NCI-H510A treated with DMSO at 0.1 percent for 48 hours (cell line): Measurements from ENCODE around the gene HMG20A.

Source experiments
- DNase-seq: peaks from one replicate; lab custom pipeline; 2025; lab: John Stamatoyannopoulos, UW

Gene HMG20A

DNA sequence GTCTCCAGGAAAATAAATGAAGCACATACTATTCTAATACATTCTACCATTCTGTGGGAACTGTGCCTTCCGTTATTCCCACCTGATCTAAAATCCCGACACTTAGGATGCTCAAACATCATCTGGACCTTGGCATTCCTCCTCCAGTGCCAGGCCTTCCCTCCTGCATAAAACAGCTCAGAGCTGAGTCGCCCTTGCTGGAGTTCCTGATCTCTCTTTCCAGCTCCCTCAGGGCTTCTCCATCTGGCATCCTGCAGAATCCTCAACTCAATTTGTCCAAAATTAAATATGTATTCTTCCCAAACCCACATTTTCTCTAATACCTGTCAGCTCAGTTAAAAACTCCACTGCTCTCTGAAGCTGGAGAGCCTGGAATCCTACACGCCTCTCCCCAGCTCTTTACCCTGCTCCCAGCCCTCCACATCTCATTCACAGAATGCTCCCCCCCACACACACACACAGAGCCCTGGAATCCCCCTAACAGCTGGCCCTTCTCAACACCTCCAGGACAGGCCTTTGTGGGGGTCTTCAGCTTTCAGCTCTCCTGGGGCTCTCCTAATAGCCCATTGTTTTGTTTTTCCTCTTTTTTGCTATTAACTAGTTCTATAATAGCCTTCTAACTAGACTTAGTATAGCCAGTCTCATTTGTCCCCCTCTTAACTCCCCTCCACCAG lies 78.5 kb downstream of the HMG20A start:
- DNase-seq: no peak

DNA sequence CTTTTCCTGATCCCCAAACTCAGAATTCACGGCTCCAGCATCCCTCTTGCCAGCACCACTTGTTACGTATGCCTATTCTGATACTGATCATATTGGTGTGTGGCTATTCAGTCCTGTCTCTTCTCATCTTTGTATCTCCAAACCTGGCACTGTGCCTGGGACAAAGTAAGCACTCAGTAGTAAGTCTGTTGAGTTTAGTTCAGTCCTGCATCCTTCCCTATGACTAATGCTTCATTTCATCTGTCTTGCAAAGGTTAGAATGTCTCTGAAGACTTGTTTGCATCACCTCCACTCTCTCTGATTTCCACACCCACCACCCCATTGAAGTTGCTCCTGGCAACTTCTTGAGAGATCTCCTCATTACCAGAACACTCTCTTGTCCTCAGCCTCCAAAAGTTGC lies 80.3 kb downstream of the HMG20A start:
- no peak for DNase-seq

DNA sequence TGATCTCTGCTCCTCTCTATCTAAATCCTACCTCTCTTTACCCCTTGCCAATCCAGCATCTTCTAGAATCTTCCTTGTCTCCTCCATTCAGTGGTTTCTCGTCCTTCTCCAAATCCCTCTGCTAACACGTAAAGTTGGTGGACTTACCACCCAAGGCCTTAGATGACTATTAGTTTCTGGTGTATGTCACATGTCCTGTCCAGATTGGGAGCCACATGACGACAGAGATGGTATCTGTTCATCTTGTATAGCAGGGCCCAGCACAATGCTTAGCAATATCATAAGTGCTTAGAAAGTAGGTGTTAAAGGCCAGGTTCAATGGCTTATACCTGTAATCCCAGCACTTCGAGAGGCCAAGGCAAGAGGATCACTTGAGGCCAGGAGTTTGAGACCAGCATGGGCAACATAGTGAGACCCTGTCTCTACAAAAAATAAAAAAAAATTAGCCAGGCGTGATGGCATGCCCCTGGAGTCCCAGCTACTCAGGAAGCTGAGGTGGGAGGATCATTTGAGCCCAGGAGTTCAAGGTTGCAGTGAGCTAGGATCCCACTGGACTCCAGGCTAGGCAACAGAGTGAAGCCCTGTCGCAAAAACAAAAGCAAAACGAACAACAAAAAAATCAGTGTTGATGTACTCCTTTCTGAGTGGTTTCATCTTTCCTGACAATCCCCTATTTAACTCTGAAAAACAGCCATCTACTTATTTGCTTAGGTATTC lies 81.8 kb downstream of the HMG20A start:
- DNase-seq: no peak

DNA sequence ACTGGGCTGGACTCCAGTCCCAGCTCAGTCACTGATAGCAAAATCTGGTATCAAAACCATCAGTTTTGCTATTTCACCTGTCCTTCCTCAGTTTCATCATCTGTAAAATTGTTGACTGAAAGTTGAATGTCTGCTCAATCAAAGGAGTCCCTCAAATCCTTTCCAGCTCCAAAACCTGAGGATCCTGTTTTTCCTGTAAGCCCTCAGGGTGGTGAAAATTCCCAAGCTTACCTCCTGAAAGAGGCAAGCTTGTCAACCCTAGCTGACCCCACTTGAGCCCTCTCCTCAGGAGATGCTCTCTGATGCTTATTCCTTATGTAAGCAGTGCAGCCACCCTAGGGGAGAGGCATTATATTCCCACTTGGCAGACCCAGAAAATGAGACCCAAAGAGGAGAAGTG lies 82.6 kb downstream of the HMG20A start:
- peak; percentile 25 for DNase-seq

DNA sequence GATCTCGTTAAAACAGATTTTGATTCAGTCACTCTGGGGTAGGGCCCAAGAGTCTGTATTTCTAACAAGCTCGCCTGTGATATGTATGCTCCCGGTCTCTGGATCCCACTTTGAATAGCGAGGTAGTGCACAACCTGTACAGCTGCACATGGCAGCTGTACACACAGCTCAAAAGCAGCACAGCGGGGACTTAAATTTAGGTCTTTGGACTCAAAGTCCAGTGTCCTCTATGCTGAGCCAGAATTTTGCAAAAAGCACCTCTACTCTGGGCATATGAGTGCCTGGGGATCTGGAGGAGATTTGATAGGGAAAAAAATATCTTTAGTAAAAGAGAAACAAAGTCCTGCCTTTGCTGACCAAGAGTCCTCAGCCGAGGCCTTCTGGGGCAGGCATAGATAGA lies 83.1 kb downstream of the HMG20A start:
- DNase-seq: no peak

DNA sequence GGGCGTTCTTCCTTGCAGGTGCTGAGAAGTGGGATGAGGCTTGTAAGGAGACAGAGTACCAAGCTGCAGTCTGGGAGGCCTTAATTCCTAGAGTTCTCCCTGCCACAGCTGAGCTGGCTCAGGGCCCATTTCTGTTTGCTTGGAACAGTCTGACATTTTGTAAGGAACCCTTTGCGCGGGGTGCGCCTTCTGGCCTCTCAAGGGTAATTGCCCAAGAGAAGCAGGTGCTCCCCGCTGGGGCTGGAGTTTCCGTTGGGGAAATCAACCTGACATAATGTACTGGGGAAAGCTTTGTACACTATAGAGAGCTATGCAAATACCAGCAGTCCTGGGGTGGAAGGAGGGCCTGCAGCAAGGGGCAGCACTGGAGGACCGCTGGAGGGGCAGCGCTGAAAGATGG lies 83.6 kb downstream of the HMG20A start:
- peak; percentile 59 for DNase-seq

DNA sequence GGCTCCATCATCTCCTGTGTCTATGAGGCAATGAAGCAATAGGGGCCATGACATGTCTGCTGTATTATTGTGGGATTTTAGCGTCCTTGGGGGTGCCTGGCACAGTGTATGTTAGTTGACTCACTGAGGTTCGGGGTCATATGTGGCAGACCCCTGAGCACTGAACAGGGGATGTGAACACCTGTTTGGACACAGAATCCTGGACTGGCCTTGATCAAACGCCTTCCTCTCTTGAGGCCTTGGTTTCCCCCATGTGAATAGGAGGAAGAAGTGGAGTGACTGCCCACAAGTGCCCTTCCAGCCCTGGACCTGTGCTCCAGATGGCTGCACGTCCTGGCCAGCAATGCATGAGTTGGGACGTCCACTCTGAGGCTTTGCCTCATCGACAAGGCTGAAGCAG lies 84.2 kb downstream of the HMG20A start:
- no peak for DNase-seq

DNA sequence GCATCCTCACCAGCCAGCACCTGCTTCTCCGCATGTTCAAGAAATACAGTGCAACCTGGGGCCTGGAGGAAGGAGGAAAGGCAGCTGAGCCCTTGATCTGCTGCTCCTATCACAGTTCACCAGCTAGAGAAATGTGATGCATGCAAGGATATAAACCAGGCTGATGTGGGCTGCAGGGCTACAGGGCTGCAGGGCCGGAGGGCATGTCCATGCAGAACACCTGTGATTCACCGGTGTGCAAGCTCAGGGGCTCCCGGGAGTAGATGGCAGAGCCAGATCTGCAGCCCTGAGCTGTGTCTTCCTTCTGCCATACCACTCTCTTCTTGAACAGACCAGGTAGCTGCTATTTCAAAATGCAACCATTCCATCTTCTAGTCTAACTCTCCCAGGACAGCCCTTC lies 84.9 kb downstream of the HMG20A start:
- no peak for DNase-seq

DNA sequence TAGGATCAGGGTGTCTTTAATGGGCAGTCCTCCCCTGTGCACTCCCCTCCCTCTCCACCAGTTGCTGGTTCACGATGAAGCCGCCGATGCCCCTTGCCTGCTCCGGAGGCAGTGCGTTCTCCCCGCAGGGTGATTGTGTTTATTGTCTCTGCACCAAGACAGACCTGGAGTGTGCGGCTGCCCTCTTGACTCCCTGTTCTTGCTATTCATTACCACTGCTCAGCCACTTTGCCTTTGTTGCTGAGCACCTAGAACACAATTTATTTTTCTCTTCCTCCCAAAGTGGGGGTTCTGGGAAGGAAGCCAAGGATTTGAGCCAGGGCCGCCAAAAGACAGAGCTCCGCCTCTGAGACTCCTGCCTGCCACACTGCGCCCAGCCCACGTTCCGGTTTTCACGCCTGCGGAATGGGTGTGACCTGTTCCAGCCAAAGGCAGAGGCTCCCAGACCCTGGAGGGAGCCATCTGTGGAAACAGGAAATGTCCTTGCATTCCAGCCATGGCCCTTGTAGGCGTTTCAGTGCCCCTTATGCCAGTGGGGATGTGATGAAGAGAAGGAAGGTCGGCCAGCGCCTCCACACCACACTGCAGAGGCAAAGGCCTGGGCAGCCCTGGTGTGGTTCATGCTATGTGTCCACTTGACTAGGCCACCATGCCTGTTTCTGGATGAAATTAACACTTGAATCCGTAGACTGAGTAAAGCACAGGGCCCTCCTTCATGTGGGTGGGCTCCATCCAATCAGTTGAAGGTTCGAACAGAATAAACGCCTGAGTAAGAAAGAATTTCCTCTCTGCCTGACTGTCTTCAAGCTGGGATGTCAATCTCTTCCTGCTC lies 85.8 kb downstream of the HMG20A start:
- peak; percentile 22 for DNase-seq

DNA sequence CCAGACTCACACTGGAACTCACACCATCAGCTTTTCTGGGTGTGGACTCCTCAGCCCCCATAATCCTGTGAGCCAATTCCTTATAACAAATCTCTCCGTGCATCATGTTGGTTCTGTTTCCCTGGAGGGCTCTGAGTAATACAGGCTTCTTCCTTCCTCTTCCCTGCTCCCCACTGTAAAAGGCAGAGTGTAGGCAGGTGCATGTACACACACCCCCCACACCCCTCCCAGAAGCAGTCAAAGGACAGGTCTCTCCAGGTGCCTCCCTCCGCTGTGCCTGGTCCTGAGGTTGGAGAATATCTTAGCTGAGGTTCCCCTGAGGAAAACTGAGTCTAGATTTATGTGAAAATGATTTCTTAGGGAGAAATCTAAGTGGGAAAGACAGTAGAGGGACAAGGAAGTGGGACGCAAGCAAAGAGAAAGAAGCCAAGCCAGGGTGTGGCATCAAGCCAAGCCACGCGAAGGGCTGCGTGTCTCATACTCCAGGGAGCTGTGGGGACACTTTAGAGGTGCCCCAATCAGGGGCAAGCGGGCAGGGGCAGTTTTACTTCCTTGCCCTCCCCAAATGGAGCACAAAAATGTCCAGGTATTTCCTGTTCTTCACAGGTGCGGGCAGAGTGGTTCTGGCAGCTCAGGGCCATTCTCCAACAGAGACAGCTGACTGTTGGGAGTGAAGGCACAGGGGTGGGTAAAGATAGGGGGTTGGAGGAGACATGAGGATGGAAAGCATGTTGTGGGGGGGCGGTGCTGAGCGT lies 86.6 kb downstream of the HMG20A start:
- peak; percentile 1 for DNase-seq

DNA sequence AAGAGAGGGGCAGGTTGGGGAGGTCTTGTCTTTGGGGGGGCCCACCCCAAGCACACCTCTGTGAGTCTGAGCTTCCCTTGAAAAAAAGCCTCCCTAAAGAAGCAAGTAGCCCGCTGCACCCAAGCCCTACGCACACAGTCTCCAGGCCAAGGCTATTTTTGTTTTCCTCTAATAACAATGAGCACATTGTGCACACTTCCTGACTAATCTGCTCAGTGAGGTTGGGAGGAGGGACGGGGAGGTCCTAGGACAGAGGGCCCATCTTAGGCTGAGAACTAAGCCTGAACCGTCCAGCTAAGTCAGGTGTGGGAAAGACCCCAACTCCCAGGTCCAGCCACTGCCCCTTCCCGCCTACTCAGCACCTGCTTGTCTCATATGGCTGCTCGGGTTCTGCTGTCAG lies 87.2 kb downstream of the HMG20A start:
- no peak for DNase-seq

DNA sequence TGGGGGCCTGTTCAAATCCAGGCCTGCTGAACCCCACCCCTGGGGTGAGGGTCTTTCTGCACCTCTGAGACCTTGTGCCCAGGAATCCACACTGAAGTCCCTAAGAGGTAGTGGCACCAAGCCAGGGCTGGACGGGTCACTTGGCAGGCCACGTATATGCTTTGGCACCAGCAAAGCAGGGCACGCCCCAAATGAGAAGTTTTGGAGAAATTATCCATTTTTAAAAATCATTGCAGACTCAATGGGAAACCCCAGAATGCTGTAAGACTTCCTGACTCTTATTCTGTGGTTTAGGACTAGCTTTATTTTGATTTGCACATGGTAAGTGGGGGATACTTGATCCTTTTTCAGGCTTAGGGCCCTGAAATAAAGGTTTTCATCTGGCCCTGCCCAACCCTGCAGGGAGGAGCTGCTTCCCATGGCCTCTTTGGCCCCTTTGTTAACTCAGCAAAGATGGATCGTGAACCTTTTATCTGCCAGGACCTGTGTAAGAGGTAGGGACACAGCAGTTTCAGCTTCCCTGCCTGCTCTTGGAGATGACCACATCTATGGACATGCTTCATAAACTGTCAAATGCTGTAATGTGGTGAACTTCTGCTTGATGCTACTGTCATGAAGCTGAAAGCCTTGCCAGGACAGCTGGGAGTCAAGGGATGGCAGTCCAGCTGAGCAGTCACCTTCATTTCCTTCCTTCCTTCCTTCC lies 88.0 kb downstream of the HMG20A start:
- DNase-seq: no peak

DNA sequence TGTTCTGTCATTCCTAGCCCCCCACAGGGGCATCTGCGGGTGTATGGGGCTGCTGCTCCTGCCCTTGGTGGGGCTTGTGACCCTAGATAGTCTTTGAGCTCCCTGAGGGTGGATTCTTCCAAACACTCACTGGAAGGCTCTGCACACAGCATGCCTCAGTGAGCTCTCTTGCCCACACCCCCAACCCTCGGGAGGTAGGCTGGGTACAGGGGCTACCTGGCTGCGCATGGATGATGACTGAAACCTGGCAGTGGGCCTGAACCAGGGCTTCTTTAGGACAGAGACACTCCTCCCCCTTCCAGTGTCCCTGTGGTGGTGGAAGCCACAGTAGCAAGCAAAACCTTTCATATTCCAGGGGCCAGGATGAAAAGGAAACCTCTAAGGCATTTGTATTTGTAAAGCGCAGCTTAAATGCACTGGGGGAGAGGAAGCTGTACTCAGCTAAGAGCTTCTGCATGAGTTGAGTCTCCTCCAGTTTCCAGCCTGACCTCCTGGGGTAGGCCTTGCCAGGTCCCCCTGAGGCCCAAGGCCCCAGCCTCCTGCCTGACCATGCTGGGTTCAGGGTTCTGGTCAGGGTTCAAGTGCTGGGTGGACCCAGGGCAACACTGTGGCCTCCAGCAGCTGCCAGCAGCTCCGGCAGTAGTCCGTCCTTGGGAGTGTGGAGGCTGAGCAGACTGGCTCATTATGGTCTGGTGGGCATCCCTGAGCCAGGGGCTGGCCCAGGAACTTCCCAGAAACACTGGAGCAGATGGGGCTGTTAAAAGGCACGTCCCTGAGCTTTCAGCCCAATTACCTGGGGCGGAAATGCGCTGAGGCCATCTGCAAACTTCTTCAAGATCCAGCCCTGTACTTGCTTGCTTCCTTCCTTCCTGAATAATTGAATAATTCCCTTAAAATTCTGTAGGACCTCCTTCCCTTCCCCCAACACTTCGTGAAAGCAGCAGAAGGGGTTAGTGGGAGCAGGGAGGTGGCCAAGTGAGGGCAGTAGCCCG lies 89.7 kb downstream of the HMG20A start:
- DNase-seq: no peak

DNA sequence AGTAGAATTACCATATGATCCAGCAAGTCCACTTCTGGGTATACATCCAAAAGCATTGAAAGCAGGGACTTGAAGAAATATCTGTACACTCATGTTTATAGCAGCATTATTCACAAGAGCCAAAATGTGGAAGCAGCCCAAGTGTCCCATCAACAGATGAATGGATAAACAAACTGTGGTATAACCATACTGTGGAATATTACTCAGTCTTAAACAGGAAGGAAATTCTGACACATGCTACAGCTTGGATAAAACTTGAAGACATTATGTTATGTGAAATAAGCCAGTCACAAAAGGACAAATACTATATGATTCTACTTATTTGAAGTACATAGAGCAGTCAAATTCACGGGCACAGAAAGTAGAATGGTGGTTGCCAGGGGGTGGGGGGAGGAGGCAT lies 91.2 kb downstream of the HMG20A start:
- no peak for DNase-seq

DNA sequence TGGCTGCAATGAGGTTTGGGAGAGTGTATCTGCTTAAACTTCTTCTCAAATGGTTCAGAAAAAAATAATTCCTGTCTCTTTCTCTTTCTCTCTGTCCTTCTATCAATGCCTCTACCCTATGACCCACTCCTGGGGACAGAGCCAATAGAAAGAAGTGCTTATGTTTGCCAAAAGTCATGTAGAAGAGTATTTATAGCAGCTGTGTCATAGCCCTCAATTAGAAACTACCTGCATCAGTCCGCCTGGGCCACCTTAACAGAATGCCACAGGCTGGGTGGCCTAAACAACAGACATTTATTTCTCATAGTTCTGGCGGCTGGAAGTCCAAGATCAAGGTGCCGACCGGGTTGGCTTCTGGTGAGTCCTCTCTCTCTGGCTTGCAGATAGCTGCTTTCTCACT lies 92.5 kb downstream of the HMG20A start:
- DNase-seq: no peak

DNA sequence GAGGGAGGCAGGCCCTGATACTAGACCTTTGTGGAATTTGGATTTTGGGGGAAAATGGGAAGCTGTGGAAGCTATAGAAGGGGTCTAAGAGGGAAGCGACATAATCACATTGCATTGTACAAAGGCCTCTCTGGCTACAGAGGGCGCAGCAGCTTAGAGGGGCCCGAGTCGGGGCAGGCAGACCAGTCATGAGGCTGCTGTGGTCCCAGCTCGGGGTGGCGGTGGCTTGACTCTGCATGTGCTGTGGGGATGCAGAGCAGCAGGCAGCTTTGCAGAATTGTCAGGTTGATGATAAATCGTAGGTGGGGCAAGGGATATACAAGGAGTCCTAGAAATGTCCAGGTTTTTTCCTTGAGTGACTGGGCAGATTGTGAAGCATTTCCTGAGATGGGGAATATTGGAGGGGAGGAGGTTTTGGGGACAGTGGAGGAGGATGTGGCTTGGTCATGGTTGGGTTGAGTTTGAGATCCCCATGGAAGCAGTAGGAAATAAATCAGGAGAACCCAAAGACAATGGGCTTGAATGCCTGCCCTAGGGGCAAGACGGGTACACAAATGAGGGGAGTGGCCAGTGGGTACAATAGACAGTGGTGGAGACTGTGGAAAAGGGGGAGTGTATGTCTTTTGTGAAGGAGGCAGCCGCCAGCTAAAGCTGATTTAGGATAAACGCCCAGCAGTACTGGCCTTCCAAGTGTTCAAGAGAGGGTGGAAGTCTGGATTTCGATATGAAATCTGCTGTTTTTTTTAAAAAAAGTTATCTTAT lies 94.1 kb downstream of the HMG20A start:
- DNase-seq: no peak

DNA sequence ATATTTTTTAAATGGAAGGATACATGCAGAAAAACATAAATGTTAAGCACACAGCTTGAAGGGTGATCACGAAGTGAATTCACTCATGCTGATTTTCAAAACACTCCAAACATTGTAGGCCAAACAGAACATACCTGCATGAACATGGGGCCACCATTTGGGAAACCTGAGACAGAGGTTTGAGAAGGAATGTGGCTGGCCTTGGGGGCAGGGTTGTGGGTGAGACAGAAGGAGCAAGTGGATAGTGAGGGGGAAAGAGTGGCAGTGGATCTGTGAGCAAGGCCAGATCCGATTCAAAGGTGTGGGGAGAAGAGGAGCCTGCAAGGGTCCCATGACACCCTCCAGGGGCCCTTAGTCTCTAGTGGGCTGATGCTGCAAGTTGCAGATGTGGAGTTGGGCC lies 94.9 kb downstream of the HMG20A start:
- DNase-seq: no peak

DNA sequence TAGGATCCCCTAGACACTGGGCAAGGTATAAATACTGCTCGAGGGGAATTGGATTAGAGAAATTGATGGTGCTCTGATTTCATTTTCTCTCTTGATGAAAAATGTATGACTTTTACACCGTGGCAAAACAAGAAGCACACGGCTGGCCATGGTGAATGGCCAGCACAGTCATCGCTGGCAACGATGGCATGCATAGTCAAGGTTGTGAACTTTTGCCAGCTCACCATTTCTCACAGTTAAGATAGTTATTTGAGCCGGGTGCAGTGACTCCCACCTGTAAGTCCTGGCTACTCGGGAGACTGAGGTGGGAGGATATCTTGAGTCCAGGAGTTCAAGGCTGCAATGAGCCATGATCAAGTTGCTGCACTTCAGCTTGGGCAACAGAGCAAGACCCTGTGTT lies 95.4 kb downstream of the HMG20A start:
- DNase-seq: no peak

DNA sequence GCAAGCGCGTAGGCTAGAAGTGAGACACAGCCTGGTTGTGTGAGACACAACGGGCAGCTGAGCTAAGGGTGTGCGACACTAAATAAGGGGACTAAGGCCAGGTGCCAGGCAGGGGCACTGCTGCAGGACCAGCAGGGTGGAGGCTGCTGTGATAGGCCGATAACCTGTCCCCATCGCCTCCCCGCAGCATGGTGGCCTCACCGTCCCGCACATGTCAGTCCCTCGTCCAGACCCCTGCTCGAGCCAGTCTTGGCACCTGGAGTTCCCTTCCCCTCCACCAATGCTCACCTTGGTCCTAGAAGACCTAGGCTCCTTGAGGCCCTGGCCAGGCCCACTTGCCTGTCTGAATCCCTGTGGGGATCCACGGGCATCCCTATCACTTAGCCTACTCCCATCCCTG lies 96.1 kb downstream of the HMG20A start:
- no peak for DNase-seq

DNA sequence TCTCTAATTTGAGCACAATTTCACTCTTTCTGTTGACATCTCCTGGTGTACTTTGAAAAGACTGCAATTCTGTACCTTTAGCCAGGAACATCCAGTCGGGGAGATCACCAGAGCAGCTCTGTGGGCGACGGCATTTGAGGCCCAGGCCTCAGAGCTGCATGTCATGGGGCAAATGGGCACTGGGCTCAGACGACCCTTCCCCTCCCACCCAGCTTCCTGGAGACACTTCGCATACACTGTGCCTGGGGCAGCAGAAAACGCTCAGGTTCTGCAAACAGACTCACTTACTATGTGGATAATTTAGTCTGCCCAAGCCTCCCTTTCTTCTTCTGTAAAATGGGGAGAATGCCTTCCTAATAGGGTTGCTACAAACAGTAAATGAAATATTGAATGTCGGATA lies 96.9 kb downstream of the HMG20A start:
- no peak for DNase-seq
